DOHH2 (cell line): ENCODE measurements around the gene PPP1CC.
A peak's percentile ranks its signal among the peaks of the same experiment; 100 is the strongest.

ENCODE experiments used
- H3F3A ChIP-seq: fragments of 200-600 bp; sonication (generic), shearing (Covaris generic); 2 replicates; pipeline ENCODE4 v1.6.0; 2016; ENCODE audit warnings: antibody characterized with exemption, mild to moderate bottlenecking; ENCODE audit not compliant: control insufficient read depth, insufficient read depth
- H3K27ac ChIP-seq: fragments of 200-600 bp; sonication (generic); 2 replicates; pipeline ENCODE4 v1.5.1; 2014; ENCODE audit warnings: low read depth, mild to moderate bottlenecking, low read length, moderate library complexity
- H3K27me3 ChIP-seq: fragments of 200-600 bp; sonication (generic); 2 replicates; pipeline ENCODE4 v1.6.1; 2014; ENCODE audit warnings: mild to moderate bottlenecking, low read length, mixed read lengths; ENCODE audit not compliant: control insufficient read depth
- H3K36me3 ChIP-seq: fragments of 200-600 bp; sonication (generic); 2 replicates; pipeline ENCODE4 v1.6.1; 2014; ENCODE audit warnings: mild to moderate bottlenecking, low read length, moderate library complexity, mixed read lengths; ENCODE audit not compliant: control insufficient read depth
- H3K4me1 ChIP-seq: fragments of 200-600 bp; sonication (generic); 2 replicates; pipeline ENCODE4 v1.6.1; 2014; ENCODE audit warnings: mild to moderate bottlenecking, low read length, mixed read lengths; ENCODE audit not compliant: control insufficient read depth
- H3K4me2 ChIP-seq: fragments of 200-600 bp; sonication (generic); 2 replicates; pipeline ENCODE4 v1.6.0; 2014; ENCODE audit warnings: mild to moderate bottlenecking, low read length, moderate library complexity
- H3K4me3 ChIP-seq: fragments of 200-600 bp; sonication (generic); 2 replicates; pipeline ENCODE4 v1.5.1; 2014; ENCODE audit warnings: mild to moderate bottlenecking, low read length, mixed read lengths
- H3K79me2 ChIP-seq: fragments of 200-600 bp; sonication (generic); 2 replicates; pipeline ENCODE4 v1.6.1; 2014; ENCODE audit warnings: mild to moderate bottlenecking, low read length, mixed read lengths; ENCODE audit not compliant: control insufficient read depth
- H3K9me2 ChIP-seq: fragments of 200-600 bp; sonication (generic); replicated peaks from 2 replicates; pipeline ENCODE4 v1.6.1; 2014; ENCODE audit warnings: mild to moderate bottlenecking, low read length, mixed read lengths; ENCODE audit not compliant: control insufficient read depth
- H3K9me3 ChIP-seq: fragments of 200-600 bp; sonication (generic); 2 replicates; pipeline ENCODE4 v1.6.1; 2014; ENCODE audit warnings: antibody characterized with exemption, low read length, mixed read lengths; ENCODE audit not compliant: control insufficient read depth, insufficient read depth
- H4K20me1 ChIP-seq: fragments of 200-600 bp; sonication (generic); 2 replicates; pipeline ENCODE4 v1.6.0; 2014; ENCODE audit warnings: low read depth, mild to moderate bottlenecking, antibody characterized with exemption, low read length, moderate library complexity; ENCODE audit not compliant: control insufficient read depth, insufficient read depth
- CTCF ChIP-seq: fragments of 200-600 bp; sonication (generic); IDR thresholded peaks from one replicate; pipeline ENCODE4 v1.5.1; 2014; ENCODE audit warnings: antibody characterized with exemption, mild to moderate bottlenecking, low read depth, low read length; ENCODE audit not compliant: poor library complexity, severe bottlenecking
- EZH2phosphoT487 ChIP-seq: fragments of 200-600 bp; sonication (generic); IDR thresholded peaks from 2 replicates; pipeline ENCODE4 v1.6.1; 2017; ENCODE audit warnings: borderline replicate concordance, mild to moderate bottlenecking, antibody characterized with exemption, low read length, moderate library complexity, mixed read lengths

Gene PPP1CC

GRCh38 chr12:110696283-110696682 lies 46.4 kb downstream of the PPP1CC start:
- Histone ChIP-seq H3F3A (peaks cover 7% of the 10 kb centered on the region), H3K36me3 (no peaks in the 10 kb centered on the region), H3K27ac (no peak overlapping the region), H3K27me3 (no peaks in the 10 kb centered on the region), H3K79me2 (no peaks in the 10 kb centered on the region), H3K4me1 (peaks cover 55% of the 10 kb centered on the region), H3K9me2 (no peaks in the 10 kb centered on the region), H4K20me1 (no peaks in the 10 kb centered on the region), H3K9me3 (no peaks in the 10 kb centered on the region), H3K4me3 (no peak overlapping the region), H3K4me2 (no peak overlapping the region)
- TF ChIP-seq CTCF (no peak), EZH2phosphoT487 (no peak)

DNA sequence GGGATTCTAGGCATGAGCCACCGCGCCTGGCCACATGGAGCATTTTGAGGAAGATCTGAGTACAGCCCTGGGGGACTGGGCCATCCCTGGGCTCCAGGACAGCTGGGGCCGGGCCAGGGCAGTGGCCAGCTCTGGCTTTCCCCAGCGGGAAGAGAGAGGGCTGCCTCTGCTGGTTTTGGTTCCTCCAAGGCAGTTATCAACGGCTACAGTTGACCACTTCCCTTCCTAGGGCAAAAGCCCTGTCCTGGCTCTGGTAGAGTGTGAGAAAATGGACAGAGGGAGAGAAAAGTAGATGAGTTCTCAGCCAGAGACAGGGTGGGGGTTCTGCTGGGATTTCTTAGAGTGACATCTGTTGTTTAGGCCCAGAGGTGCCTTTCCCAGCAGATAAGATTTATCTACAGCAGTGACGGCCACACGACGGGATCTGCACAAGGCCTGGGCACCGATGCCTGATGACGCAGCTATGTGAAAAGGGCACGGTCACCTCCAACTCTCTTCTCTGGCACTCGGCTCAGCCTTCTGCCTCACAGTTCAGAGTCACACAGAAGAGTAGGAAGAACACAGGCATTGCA lies 48.3 kb downstream of the PPP1CC start:
- Histone ChIP-seq H3K4me2 (no peak overlapping the region), H4K20me1 (no peaks in the 10 kb centered on the region), H3K9me3 (no peaks in the 10 kb centered on the region), H3F3A (peaks cover 16% of the 10 kb centered on the region), H3K36me3 (no peaks in the 10 kb centered on the region), H3K27me3 (no peaks in the 10 kb centered on the region), H3K27ac (no peak overlapping the region), H3K4me3 (no peak overlapping the region), H3K79me2 (no peaks in the 10 kb centered on the region), H3K9me2 (no peaks in the 10 kb centered on the region), H3K4me1 (peaks cover 74% of the 10 kb centered on the region)
- TF ChIP-seq CTCF = no peak
- no peak for TF ChIP-seq EZH2phosphoT487

DNA sequence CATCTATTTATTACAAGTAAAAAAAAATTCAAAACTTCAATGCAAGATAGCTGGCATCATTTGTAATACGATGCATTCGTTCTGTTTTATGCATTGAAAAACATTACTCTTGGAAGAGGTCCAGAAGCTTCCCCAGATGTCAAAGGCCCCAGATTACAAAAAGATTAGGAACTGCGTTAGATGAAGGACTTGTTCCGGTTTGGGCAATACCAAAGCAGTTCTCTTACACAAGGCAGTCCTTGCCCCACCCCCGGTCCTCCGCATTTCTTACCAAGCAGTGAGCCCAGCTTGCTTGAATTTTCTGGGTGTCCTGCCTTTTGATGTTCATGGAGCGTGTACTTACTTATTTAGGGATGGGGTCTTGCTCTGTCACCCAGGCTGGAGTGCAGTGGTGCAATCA lies 49.0 kb downstream of the PPP1CC start:
- peaks cover 1% of the 10 kb centered on the region for H3K36me3 ChIP-seq
- no peak overlapping the region for H3K27ac ChIP-seq
- H3K27me3 ChIP-seq = no peaks in the 10 kb centered on the region
- no peaks in the 10 kb centered on the region for H3K9me3 ChIP-seq
- H3K9me2 ChIP-seq = no peaks in the 10 kb centered on the region
- no peak overlapping the region for H3K4me3 ChIP-seq
- peaks cover 16% of the 10 kb centered on the region for H3F3A ChIP-seq
- no peaks in the 10 kb centered on the region for H4K20me1 ChIP-seq
- no peak for TF ChIP-seq EZH2phosphoT487
- TF ChIP-seq CTCF = no peak
- peaks cover 1% of the 10 kb centered on the region for H3K79me2 ChIP-seq
- H3K4me2 ChIP-seq = 0 out of 2 replicates have a peak overlapping the region, but pooled peaks have one; percentile 8
- peaks cover 76% of the 10 kb centered on the region for H3K4me1 ChIP-seq
